CD4-positive, alpha-beta T cell treated with Interleukin-15 for 4 hours (primary cell): ENCODE results near the gene MACROD2.

Experiments
- DNase-seq: peaks from one replicate; pipeline ENCODE4 v3.0.0-alpha.2; 2020; ENCODE audit warnings: low spot score

The MACROD2 gene

DNA sequence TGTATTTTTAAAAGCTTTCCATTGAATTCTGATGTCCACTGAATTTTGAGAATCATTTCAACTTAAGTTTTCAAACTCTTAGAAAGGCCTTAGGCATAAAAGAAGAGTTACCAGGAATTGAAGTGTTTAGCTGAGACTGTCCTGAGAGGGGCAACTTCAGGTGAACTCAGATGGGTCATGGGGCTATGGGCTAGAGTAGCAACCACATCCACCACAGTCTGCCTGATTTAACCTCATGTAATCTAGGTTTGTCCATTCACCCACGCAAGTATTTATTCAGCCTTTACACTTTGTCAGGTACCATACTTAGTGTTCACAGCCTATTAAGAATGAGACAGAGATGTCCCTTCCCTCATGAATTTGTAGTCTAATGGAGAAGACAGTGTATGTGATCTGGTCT is 2076.9 kb downstream of the MACROD2 start:
- no peak for DNase-seq

DNA sequence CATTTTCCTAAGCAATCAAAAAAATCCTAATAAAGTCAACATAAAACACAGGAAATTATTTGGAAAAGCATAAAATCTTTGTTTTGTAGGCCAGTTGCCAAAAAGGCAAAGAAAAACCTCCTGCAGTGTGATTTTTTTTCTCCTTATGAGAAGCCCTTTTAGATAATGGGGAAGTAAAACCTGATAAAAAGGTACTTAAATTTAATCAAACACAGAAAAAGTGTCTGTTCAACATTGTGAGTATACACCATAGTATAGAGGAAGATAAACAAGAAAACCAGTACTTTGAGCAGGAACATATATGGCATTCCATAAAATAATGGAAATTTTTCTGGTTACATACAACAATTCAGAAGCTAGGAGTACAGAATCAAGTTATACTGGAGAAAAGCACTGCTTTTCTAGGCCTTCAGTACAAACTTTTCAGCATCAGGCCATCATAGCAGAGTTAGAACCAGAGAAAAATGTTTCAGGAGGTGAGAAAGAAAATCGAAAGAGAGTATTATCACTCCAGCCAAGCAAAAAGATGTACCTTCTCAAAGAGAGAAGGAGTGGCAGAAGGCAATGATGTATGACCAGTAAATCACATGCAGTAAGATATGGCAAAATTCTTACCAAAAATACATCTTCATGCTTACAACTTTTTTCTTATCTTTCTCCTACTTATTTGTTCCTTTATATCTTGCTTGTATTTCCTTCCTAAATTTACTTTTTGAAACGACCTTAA is 2083.0 kb downstream of the MACROD2 start:
- no peak for DNase-seq

DNA sequence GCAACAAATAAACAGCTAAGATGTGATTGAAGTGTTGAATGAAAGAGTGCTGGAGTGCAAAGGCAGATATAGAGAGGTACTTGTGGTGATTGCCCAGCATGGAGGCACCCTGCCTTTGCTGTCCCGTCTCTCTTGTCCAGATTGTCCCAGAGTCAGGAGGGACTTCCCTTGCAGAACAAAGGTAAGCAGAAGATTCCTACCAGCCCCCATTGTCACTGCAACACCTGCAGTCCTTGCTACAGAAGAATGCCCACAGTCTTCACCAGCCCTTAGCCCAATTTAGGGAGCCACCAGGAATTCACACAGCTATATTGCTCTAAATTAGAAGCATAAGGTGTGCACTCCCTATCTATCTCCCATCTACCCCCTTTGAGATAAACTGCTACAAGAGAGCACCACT is 2086.1 kb downstream of the MACROD2 start:
- no peak for DNase-seq

DNA sequence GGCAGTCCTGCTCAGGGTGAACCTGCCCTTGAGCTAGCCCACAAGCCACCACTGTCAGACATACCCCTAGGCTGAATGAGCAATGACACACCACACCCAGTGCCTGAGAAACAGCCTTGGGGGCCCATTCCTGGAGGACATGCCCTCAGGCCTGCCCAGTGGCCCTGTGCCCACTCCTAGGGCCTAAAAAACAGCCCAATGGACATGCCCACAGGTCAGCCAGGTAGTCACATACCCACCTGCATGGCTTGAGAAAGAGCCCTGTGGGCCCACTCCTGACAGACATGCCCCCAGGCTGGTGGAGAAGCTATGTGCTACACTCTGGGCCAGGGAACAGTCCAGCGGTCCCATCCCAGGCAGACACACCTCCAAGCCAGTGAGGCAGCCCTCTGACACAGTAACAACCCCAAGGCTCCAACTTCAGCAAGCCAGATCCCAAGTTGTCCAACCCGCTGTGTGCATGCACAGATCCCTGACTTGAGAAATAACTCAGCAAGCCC is 2086.8 kb downstream of the MACROD2 start:
- no peak for DNase-seq

DNA sequence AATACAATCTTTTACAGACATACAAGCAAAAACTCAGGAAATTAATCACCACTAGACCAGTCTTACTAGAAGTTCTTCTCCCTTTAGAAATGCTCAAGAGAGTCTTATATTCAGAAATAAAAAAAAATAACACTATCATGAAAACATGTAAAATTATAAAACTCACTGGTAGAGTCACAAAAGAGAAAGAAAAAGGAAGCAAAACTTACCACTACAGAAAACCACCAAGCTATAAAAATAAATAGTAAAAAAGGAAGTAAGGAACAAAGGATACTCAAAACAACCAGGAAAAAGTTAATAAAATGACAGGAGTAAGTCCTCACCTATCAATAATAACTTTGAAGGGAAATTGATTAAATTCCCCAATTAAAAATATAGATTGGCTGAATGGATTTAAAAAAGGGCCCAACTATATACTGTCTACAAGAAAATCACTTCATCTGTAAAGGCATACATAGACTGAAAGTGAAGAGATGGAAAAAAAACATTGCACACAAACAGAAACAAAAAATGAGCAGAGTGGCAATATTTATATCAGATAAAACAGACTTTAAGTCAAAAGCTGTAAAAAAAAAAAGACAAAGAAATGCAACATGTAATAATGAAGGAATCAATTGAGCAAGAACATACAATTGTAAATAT is 2088.4 kb downstream of the MACROD2 start:
- DNase-seq: no peak

DNA sequence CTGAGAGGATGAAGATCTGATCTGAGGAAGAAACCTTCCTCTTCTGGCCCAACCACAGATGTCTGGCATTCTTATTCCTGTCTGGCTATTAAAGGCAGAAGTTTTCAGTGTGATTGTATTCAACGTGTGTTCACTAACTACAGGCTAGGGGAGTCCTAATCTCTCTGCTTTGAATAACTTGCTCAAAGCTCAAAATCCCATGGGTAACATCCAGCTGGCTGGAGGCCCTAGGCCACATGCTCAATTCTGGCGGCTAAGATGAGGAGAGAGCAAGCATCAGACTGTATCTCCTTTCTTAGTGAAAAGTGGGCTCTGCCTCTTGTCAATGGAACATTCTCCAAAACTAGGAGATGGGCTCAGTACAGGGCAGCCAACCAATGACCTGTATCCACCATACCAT is 2099.9 kb downstream of the MACROD2 start:
- DNase-seq: no peak

DNA sequence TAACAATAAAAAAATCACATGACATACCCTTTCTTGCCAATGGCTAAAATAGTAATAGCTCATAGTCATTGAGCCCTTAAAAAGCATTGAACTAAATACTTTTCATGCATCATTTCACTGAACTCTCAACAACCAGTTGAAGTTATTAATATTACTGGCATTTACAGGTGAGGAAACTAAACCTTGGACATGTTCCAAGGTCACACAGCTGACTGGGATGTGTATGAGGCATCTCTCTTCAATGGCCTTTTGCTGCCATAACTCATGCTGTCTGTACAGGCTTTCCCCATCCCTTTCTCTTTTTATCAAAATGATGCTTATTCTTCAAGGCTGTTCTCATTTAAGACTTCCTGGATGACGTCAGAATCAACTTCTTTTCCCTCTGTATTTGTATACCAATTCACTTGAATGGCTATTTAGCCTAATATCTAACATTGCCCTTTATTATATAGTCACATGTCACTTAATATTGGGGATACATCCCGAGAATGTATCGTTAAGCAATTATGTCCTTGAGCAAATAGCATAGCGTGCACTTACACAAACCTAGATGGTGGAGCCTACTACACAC is 2101.5 kb downstream of the MACROD2 start:
- DNase-seq: no peak

DNA sequence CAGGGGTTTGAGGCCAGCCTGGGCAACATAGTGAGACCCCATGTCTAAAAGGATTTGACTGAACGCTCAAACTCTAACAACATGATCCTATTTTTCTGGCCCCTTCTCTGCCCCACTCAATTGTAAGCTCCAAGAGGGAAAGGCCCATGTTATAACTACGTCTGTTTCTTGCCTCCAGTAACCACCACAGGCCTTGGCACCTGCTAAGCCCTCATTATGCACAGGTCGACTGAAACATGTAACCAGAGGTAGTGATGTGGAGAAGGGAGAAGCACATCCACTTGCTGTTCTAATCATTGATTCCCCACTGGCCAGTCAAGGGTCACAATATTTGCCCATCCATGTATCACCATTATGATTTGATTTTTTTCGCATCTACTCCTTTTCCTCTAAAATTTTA is 2102.5 kb downstream of the MACROD2 start:
- DNase-seq: no peak

DNA sequence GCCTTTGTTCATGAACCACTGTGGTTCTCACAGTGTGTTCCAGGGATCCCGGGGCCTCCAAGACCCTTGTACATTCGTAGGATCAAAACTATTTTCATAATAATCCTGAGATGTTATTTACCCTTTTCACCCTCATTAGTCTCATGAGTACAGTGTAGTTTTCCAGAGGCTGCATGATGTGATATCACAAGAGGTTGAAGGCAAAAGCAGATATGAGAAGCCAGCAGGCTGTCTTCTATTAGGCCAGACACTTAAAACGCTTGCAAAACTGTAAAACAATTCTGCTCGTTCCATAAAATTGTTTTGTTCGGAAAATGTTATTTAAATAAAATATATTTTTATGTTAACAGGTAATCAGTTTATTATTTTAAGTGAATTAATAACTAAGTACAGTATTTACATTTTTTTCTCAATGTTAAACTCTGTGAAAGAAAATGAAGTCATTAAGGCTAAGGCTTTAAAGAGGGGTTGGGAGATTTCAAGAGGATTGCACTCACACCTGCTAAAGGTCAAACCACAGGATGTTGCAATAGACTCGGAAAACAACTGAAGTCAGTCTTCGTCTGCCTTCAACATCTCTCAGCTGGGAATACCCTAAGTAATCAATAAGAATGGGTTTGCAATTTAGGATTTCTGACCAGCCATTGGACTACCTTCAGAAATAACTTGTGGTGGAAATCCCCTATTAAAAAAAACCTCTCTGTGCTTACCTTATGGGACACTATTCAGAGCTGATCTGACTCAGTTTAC is 2103.7 kb downstream of the MACROD2 start:
- DNase-seq: no peak

DNA sequence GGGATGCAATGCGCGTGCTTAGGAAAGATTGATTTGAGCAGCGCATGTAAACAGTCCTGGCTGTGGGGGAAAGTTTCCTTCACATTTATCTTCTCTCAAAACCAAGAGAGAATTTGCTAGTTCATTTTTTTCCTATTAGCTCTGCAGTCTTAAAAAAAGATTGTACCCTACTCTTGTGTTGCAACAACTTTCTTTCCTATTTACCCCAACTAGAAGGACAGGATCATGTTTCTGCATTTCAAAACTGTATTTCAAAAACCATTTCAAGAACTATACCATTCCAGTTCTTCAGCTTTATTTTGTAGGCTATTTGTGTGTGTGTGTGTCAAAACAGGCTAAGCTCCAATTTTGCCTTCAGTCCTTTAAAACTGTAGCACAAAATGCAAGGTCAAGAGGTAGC is 2104.8 kb downstream of the MACROD2 start:
- DNase-seq: no peak

DNA sequence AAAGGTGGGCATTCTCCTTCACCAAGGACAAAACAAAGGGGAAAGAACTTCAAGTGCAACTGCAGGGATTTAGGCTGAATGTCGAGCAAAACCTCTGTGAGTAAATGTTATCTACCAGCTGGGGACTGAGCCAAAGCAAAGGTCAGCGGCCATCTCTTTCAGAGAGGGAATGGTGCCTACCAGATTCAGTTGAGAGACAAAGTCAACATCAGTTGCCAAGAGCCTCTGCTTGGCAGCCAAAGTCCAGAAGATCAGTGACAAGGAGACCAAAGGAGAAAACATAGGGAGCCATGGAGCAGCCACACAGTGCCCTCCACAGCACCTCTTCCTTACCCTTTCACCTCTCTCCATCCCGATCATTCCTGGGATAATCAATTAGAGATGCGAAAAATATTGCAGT is 2105.5 kb downstream of the MACROD2 start:
- no peak for DNase-seq
